ENCODE results near the gene COL6A2.
A peak's percentile ranks its signal among the peaks of the same experiment; 100 is the strongest.

The COL6A2 gene

GRCh38 chr21:46153247-46154154 lies 55.6 kb downstream of the COL6A2 start:
- Histone ChIP-seq H3K27ac (no peak overlapping the region), H3K4me3 (peak overlapping the region; percentile 38)
- TF ChIP-seq, protein P1, sequence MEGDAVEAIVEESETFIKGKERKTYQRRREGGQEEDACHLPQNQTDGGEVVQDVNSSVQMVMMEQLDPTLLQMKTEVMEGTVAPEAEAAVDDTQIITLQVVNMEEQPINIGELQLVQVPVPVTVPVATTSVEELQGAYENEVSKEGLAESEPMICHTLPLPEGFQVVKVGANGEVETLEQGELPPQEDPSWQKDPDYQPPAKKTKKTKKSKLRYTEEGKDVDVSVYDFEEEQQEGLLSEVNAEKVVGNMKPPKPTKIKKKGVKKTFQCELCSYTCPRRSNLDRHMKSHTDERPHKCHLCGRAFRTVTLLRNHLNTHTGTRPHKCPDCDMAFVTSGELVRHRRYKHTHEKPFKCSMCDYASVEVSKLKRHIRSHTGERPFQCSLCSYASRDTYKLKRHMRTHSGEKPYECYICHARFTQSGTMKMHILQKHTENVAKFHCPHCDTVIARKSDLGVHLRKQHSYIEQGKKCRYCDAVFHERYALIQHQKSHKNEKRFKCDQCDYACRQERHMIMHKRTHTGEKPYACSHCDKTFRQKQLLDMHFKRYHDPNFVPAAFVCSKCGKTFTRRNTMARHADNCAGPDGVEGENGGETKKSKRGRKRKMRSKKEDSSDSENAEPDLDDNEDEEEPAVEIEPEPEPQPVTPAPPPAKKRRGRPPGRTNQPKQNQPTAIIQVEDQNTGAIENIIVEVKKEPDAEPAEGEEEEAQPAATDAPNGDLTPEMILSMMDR (IDR thresholded peaks at IDR 0.05) = peak; percentile 54
- DNase-seq (ENCODE audit: low spot score) = peak; percentile 72

DNA sequence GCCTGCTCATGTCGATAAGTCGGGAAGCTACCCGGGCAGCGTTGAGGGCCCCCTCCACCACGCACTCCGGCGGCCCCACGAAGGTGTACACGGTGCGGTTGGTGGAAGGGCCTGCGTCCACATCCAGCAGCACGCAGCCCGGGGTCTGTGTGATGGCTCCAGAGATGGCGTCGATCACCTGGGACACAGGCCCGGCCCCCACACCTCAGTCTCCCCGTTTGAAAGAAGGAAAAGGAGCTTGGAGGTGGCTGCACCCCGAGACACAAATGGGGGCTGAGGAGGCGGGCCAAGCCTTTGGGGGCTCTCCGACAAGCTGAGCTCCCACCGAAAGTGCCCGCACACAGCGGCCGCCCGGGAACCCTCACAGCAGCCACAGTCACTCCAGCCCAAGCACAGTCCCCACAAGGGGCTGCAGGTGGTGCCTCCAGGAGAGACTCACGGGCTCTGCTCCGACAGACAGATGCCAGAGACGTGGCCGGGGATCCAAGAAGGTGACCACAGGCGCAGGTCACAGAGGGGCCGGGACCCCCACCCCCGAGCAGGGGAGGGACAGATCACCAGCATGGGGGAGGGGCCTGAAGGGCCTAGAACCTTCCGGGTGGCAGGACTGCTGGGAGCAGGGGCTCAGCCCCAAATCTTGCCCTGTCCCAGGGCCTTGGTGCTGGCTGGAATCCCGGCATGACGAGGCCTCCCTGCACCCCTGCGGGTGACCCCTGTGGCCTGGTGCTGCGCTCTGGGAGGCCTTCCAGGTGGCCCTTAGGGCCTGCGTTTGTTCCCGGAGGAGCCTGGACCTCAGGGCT lies 56.4 kb downstream of the COL6A2 start:
- peak; percentile 67 for DNase-seq (ENCODE audit: low spot score)
- TF ChIP-seq, protein P1 (IDR thresholded peaks at IDR 0.05) = no peak
- Histone ChIP-seq H3K27ac (no peak overlapping the region), H3K4me3 (no peak overlapping the region)

DNA sequence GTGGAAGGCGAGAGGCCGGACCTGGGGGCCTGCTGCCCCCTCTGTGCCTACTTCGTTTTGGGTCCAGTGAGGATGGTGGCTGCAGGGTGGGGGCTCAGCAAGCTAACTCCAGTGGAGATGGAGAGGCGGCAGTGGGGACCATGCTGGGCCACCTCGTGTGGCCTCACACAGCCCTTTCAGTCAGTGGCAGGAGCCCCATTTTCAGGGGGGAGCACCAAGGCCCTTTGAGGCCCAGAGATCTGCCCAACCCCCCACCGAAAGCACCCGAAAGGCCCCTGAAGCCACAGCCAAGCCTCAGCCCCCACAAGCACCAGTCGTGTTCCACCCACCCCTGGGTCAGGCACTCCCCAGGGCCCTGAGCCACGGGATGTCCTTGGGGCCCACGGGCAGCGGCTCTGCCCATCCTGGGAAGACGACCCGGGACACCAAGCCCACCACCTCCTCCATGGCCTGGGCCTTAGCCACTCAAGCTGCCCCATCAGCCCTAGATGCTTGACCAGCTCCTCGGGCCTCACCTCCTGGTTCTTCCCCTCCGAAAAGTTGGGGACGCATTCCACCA lies 57.1 kb downstream of the COL6A2 start:
- Histone ChIP-seq H3K4me3 (no peak overlapping the region), H3K27ac (no peak overlapping the region)
- peak; percentile 59 for DNase-seq (ENCODE audit: low spot score)
- TF ChIP-seq, protein P1 (IDR thresholded peaks at IDR 0.05) = no peak

DNA sequence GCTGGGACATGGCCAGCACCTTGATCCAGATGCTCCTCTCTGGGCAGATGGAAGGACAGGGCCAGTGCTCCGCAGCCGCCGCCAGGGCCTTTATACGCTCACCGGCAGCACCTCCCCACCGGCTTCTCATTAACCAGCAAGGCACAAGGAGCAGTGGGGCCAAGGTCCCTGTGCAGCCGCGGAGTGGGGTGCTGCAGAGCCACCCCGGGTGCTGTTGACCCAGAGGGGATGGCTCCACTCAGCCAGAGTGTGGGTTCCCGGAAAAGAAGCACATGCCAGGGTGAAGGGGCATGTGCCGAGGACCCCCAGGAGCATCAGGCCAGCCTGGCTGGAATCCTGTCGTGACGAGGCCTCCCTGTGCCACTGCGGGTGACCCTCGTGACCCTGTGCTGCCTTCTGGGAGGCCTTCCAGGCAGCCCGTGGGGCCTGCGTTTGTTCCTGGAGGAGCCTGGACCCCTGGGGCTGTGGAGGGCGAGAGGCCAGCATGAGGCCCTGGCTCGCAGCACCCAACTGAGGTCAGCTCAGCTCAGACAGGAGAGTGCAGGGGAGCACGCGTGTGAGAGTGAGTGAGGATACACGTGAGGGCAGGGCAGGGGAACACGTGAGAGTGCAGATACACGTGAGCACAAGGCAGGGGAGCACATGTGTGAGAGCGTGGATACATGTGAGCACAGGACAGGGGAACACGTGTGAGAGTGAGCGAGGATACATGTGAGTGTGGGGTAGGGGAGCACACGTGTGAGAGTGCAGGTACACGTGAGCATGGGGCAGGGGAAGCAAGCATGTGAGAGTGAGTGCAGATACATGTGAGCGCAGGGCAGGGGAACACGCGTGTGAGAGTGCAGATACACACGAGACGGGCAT lies 57.8 kb downstream of the COL6A2 start, which contains the start of gene FTCD:
TSS of gene FTCD (minus strand) at position 66 of the 864 bp plus-strand sequence. CDS start at position 10, 56 bp downstream.
- TF ChIP-seq, protein P1 (IDR thresholded peaks at IDR 0.05) = no peak
- Histone ChIP-seq H3K27ac (no peak within 1 kb of the TSS), H3K4me3 (no peak within 1 kb of the TSS)
- peak; percentile 59 for DNase-seq (ENCODE audit: low spot score)

DNA sequence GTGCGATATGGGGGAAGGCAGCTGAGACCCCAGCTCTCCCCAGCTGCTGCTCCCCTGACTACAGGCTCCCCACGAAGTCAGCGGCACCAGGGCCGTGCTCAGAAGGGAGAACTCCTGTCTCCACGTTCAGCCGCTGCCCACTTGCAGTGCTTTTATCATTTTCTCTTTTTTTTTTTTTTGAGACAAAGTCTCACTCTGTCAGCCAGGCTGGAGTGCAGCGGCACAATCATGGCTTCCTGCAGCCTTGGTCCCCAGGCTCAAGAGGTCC lies 58.4 kb downstream of the COL6A2 start:
- TF ChIP-seq, protein P1 (IDR thresholded peaks at IDR 0.05) = no peak
- H3K27ac ChIP-seq = no peak overlapping the region
- H3K4me3 ChIP-seq = no peak overlapping the region
- DNase-seq (ENCODE audit: low spot score) = no peak

DNA sequence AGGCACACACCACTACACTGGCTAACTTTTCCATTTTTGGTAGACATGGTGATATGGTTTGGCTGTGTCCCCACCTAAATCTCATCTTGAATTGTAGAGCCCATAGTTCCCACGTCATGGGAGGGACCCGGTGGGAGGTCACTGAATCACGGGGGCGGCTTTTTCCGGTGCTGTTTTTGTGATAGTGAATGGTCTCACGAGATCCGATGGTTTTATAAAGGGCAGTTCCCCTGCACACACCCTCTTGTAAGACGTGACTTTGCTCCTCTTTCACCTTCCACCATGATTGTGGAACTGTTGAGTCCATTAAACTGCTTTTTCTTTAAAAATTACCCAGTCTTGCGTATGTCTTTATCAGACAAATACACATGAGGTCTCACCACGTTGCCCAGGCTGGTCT lies 58.8 kb downstream of the COL6A2 start:
- DNase-seq (ENCODE audit: low spot score) = no peak
- TF ChIP-seq, protein P1 (IDR thresholded peaks at IDR 0.05) = no peak
- H3K4me3 ChIP-seq = no peak overlapping the region
- H3K27ac ChIP-seq = no peak overlapping the region

All from coronary artery (tissue), 2 donors.